Esophagus squamous epithelium (tissue), 5 donors: ENCODE data around the gene ARPIN. TPM values are rescaled to one million over a fixed set of nuclear protein-coding genes. Genes with fewer than 3 reads are reported as not detected.
"Not testable (repeated sequence)": the region's sequence is repeated elsewhere in the genome, so short reads cannot be mapped to it uniquely, and the experiment has no call there.

Experiments used
- DNase-seq: peaks from one replicate; lab custom pipeline; 2025; lab: John Stamatoyannopoulos, UW
- H3K27ac ChIP-seq, 4 donors: fragments of 200-600 bp; sonication (generic); one replicate each; pipeline ENCODE4 v1.5.1; 2016 to 2019; ENCODE audit warnings: mild to moderate bottlenecking in 1 of 4
- H3K27me3 ChIP-seq, 4 donors: fragments of 200-600 bp; sonication (generic); 1 replicate in 3 of 4; 2 replicates in 1 of 4; pipeline versions ENCODE4 v1.5.1 to v1.6.0; 2017 to 2021; ENCODE audit warnings: antibody characterized with exemption in 1 of 4
- H3K36me3 ChIP-seq, 3 donors: fragments of 200-600 bp; sonication (generic); one replicate each; pipeline ENCODE4 v1.5.1; 2016 to 2019
- H3K4me1 ChIP-seq, 3 donors: fragments of 200-600 bp; sonication (generic); one replicate each; pipeline ENCODE4 v1.5.1; 2017 to 2019
- H3K4me3 ChIP-seq, 4 donors: fragments of 200-600 bp; sonication (generic); 1 replicate in 3 of 4; 2 replicates in 1 of 4; pipeline ENCODE4 v1.5.1; 2016 to 2019; ENCODE audit warnings: mild to moderate bottlenecking in 2 of 4, moderate library complexity in 1 of 4
- H3K9me3 ChIP-seq, 3 donors: fragments of 200-600 bp; sonication (generic); one replicate each; pipeline ENCODE4 v1.5.1; 2016 to 2019
- CTCF ChIP-seq, 6 experiments: fragments of 450-650 bp in 4 of 6; fragments of 200-600 bp in 2 of 6; sonication (generic) in 2 of 6; IDR thresholded peaks; one replicate each; pipeline ENCODE4 v1.5.1; 2016 to 2019; ENCODE audit warnings: antibody characterized with exemption in 6 of 6, mild to moderate bottlenecking in 4 of 6, moderate library complexity in 4 of 6
- POLR2A ChIP-seq, 4 donors: fragments of 450-650 bp; IDR thresholded peaks; one replicate each; pipeline ENCODE4 v1.6.1; 2017; ENCODE audit warnings: antibody characterized with exemption in 4 of 4, mild to moderate bottlenecking in 4 of 4, moderate library complexity in 3 of 4
- WGBS, 2 donors: methylation state at CpG; one replicate each; pipeline ENCODE4 v1.1.5; 2018; 5-methylcytosine and 5-hydroxymethylcytosine counted together
- intact Hi-C: fragments of 100-400 bp; cut with DNase I; formaldehyde crosslinking; loops from one replicate; pipeline ENCODE4 v1.15.0; 2022
- total RNA-seq, 4 donors: library from RNA; depleted of rRNA; stranded (reverse); fragments of >200 nt; gene quantifications; one replicate each; pipeline ENCODE4 v1.1.0, GENCODE V29; 2016
- donor health status: DM: yes; HTN: yes; CAD: no.

Gene ARPIN
- total RNA-seq, 4 donors from 2014 or later: 11.0 to 17.9 (median 14.2) TPM

- no peaks in the 10 kb centered on the region for H3K27me3 ChIP-seq
- no peak overlapping the region for H3K27ac ChIP-seq
- H3K4me3 ChIP-seq: no peak overlapping the region
- 65 to 77% methylated on average over 2 of the region's 2 CpGs for WGBS, 2 donors
- TF ChIP-seq CTCF (IDR thresholded peaks at IDR 0.05): no peak
- no peak for TF ChIP-seq POLR2A (IDR thresholded peaks at IDR 0.05)
- peaks cover 0 to 5% (median 0%) of the 10 kb centered on the region in 3 donors for H3K4me1 ChIP-seq
- no peak for DNase-seq
- no peaks in the 10 kb centered on the region for H3K9me3 ChIP-seq
- H3K36me3 ChIP-seq: peaks cover 0 to 97% (median 0%) of the 10 kb centered on the region in 3 donors
- intact Hi-C loops: no loop called here
These were observed 51.9 kb downstream of the ARPIN start for GRCh38 chr15:89860891-89861290.

GRCh38 chr15:89860431-89860830 lies 52.3 kb downstream of the ARPIN start:
- H3K27me3 ChIP-seq: no peaks in the 10 kb centered on the region
- TF ChIP-seq CTCF (IDR thresholded peaks at IDR 0.05) (no peak), POLR2A (IDR thresholded peaks at IDR 0.05) (no peak)
- peaks cover 0 to 94% (median 0%) of the 10 kb centered on the region in 3 donors for H3K36me3 ChIP-seq
- peaks cover 0 to 5% (median 0%) of the 10 kb centered on the region in 3 donors for H3K4me1 ChIP-seq
- H3K9me3 ChIP-seq: no peaks in the 10 kb centered on the region
- no peak overlapping the region for H3K27ac ChIP-seq
- no peak overlapping the region for H3K4me3 ChIP-seq
- no peak for DNase-seq
- WGBS, 2 donors: 52 to 85% methylated on average over 3 of the region's 3 CpGs
- intact Hi-C loops: no loop called here

GRCh38 chr15:89858661-89859458 lies 53.9 kb downstream of the ARPIN start:
- Histone ChIP-seq H3K27ac (no peak overlapping the region), H3K36me3 (peaks cover 0 to 79% (median 0%) of the 10 kb centered on the region in 3 donors), H3K27me3 (no peaks in the 10 kb centered on the region), H3K4me1 (peaks cover 0 to 5% (median 0%) of the 10 kb centered on the region in 3 donors), H3K9me3 (no peaks in the 10 kb centered on the region), H3K4me3 (no peak overlapping the region)
- DNase-seq: no peak
- intact Hi-C loops: no loop called here
- 85 to 90% methylated on average over 9 of the region's 9 CpGs for WGBS, 2 donors
- TF ChIP-seq POLR2A (IDR thresholded peaks at IDR 0.05) (no peak), CTCF (IDR thresholded peaks at IDR 0.05) (no peak)

GRCh38 chr15:89857673-89858072 lies 55.1 kb downstream of the ARPIN start:
- Histone ChIP-seq H3K36me3 (peaks cover 0 to 70% (median 0%) of the 10 kb centered on the region in 3 donors), H3K27ac (no peak overlapping the region), H3K4me1 (peaks cover 0 to 5% (median 0%) of the 10 kb centered on the region in 3 donors), H3K4me3 (no peak overlapping the region), H3K9me3 (no peaks in the 10 kb centered on the region), H3K27me3 (no peaks in the 10 kb centered on the region)
- 73 to 78% methylated on average over 2 of the region's 3 CpGs for WGBS, 2 donors
- intact Hi-C loops: no loop called here
- DNase-seq: no peak
- no peak for TF ChIP-seq POLR2A (IDR thresholded peaks at IDR 0.05)
- TF ChIP-seq CTCF (IDR thresholded peaks at IDR 0.05): no peak

GRCh38 chr15:89855948-89856347 lies 56.8 kb downstream of the ARPIN start:
- intact Hi-C loops: no loop called here
- Histone ChIP-seq H3K36me3 (peaks cover 0 to 70% (median 0%) of the 10 kb centered on the region in 3 donors), H3K9me3 (no peaks in the 10 kb centered on the region), H3K4me3 (no peak overlapping the region), H3K4me1 (peaks cover 0 to 14% (median 0%) of the 10 kb centered on the region in 3 donors), H3K27me3 (no peaks in the 10 kb centered on the region), H3K27ac (no peak overlapping the region)
- 91 to 92% methylated on average over 3 of the region's 3 CpGs for WGBS, 2 donors
- no peak for DNase-seq
- TF ChIP-seq POLR2A (IDR thresholded peaks at IDR 0.05) (no peak), CTCF (IDR thresholded peaks at IDR 0.05) (no peak)

GRCh38 chr15:89854863-89855262 lies 57.9 kb downstream of the ARPIN start:
- WGBS, 2 donors: no CpG with 5 or more reads among the region's 17 CpGs

More at GRCh38 chr15:89854863-89855262, 57.9 kb downstream of the ARPIN start:
- intact Hi-C loops, H3K9me3 ChIP-seq, H3K27ac ChIP-seq, DNase-seq, H3K27me3 ChIP-seq, H3K4me3 ChIP-seq: not testable (repeated sequence)
- H3K4me1 ChIP-seq: peaks cover 0 to 14% (median 0%) of the 10 kb centered on the region in 3 donors
- H3K36me3 ChIP-seq: peaks cover 0 to 70% (median 0%) of the 10 kb centered on the region in 3 donors
